ENCODE results near the gene AHNAK. TPM values are rescaled to one million over a fixed set of nuclear protein-coding genes. Genes with fewer than 3 reads are reported as not detected.

AHNAK gene
- polyA plus RNA-seq, 1 experiment: 231 TPM

- H3K27ac ChIP-seq (ENCODE audit: low read depth, low read length): no peak overlapping the region
- H3K9me3 ChIP-seq (ENCODE audit: control insufficient read depth, insufficient read depth, low read length): no peaks in the 10 kb centered on the region
- no peaks in the 10 kb centered on the region for H3K27me3 ChIP-seq (ENCODE audit: control insufficient read depth, insufficient read depth, low read length)
- no peak for TF ChIP-seq CTCF (IDR thresholded peaks at IDR 0.05; ENCODE audit: low read depth, low read length)
- no peak overlapping the region for H3K4me3 ChIP-seq (ENCODE audit: low read depth, low read length)
- ChIA-PET CTCF (interaction anchor here (0.9 kb wide), 1 partner anchor 10 kb away, joined by 3 read pairs; no protein-coding TSS in a partner anchor), POLR2A (no interaction called here)
- DNase-seq (ENCODE audit: low read depth, low spot score): no peak
Measured at GRCh38 chr11:62438641-62439040, 108.0 kb downstream of the AHNAK start.

GRCh38 chr11:62437616-62438015, 109.0 kb downstream of the AHNAK start:
- Histone ChIP-seq H3K27me3 (ENCODE audit: control insufficient read depth, insufficient read depth, low read length) (no peaks in the 10 kb centered on the region), H3K9me3 (ENCODE audit: control insufficient read depth, insufficient read depth, low read length) (no peaks in the 10 kb centered on the region), H3K4me3 (ENCODE audit: low read depth, low read length) (no peak overlapping the region), H3K27ac (ENCODE audit: low read depth, low read length) (no peak overlapping the region)
- no peak for DNase-seq (ENCODE audit: low read depth, low spot score)
- ChIA-PET CTCF (interaction anchor here (0.9 to 3.3 kb wide), 2 partner anchors 11 to 13 kb away, joined by 3 to 19 read pairs; no protein-coding TSS in a partner anchor), POLR2A (no interaction called here)
- TF ChIP-seq CTCF (IDR thresholded peaks at IDR 0.05; ENCODE audit: low read depth, low read length): no peak

- Histone ChIP-seq H3K9me3 (ENCODE audit: control insufficient read depth, insufficient read depth, low read length) (no peaks in the 10 kb centered on the region), H3K27me3 (ENCODE audit: control insufficient read depth, insufficient read depth, low read length) (no peaks in the 10 kb centered on the region), H3K27ac (ENCODE audit: low read depth, low read length) (no peak overlapping the region), H3K4me3 (ENCODE audit: low read depth, low read length) (no peak overlapping the region)
- TF ChIP-seq CTCF (IDR thresholded peaks at IDR 0.05; ENCODE audit: low read depth, low read length): no peak
- POLR2A ChIA-PET: no interaction called here
- CTCF ChIA-PET: interaction anchor here (0.6 to 3.3 kb wide), 3 partner anchors 12 to 344 kb away, joined by 3 to 19 read pairs (median 13); no protein-coding TSS in a partner anchor
- DNase-seq (ENCODE audit: low read depth, low spot score): no peak
Measured at GRCh38 chr11:62435846-62436660, 110.6 kb downstream of the AHNAK start.

- DNase-seq (ENCODE audit: low read depth, low spot score): no peak
- H3K9me3 ChIP-seq (ENCODE audit: control insufficient read depth, insufficient read depth, low read length): no peaks in the 10 kb centered on the region
- POLR2A ChIA-PET: no interaction called here
- H3K4me3 ChIP-seq (ENCODE audit: low read depth, low read length): no peak overlapping the region
- CTCF ChIA-PET: interaction anchor here (1.2 to 2.4 kb wide), 3 partner anchors 9 to 109 kb away, joined by 6 to 13 read pairs (median 9); no protein-coding TSS in a partner anchor
- H3K27me3 ChIP-seq (ENCODE audit: control insufficient read depth, insufficient read depth, low read length): no peaks in the 10 kb centered on the region
- no peak overlapping the region for H3K27ac ChIP-seq (ENCODE audit: low read depth, low read length)
- TF ChIP-seq CTCF (IDR thresholded peaks at IDR 0.05; ENCODE audit: low read depth, low read length): no peak
Measured at GRCh38 chr11:62433904-62434276, 112.7 kb downstream of the AHNAK start.
